HuH-7.5 (cell line): ENCODE data around the gene ATP10A.

Experiments
- DNase-seq: peaks from one replicate; pipeline ENCODE4 v3.0.0; 2011; ENCODE audit warnings: low spot score

The ATP10A gene

DNA sequence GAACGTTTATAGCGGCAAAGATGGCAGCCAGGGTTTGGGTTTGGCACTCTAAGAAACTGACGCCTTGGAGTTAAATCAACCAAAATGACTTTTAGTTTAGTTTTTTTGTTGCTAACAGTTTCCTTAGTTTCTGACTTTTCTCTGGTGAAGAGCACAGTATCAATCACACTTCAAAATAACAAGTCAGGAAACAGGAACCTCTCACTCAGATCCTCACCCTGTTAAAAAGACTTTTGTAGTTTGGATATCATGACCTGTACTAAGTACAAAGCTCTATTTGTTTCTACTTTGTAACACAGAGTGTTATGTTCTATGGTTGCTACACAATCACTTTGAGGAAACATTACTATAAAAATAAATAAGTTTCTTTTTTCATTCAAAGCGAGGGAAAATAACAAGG lies 51.1 kb downstream of the ATP10A start:
- no peak for DNase-seq

DNA sequence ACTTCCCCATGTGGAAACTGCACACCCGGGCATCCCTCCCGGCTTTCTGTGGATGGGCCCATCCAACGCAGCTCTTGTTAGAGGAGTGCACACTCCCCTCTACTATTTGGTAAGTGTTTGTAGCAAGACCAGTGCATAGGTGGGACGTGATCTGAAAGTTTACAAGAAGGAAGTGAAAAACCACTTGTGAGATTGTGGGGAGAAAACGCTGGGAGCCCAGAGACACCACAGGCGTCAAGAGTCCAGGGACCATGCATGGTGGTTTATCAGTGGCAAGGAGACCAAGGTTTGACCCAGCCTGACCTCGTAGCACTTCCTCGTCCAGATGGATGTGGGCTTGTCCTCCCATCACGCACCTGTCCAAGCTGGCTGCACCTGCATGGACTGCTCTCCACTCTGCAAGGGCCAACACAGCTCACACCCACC lies 51.6 kb downstream of the ATP10A start:
- no peak for DNase-seq

DNA sequence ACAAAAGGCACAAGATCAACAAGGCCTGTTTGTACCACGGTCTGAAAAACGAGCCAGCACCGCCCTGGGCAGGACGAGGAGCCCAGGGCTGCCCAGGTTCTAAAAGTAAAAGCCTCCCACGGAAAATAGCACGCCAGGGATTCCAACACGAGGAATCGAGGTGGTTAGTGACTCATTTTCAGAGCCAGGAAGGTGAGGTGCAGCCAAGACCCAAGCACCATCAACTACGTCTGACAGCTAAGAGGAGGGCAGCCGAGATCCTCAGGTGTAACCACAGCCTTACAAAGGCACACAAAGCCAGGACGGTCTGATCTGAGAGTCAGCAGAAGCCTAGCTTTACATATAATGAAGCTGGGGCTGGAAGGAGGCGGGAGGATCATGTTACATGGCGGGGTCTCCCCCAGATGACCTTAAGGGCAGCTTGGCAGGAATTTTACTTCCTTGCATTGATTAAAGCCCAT lies 52.5 kb downstream of the ATP10A start:
- no peak for DNase-seq

DNA sequence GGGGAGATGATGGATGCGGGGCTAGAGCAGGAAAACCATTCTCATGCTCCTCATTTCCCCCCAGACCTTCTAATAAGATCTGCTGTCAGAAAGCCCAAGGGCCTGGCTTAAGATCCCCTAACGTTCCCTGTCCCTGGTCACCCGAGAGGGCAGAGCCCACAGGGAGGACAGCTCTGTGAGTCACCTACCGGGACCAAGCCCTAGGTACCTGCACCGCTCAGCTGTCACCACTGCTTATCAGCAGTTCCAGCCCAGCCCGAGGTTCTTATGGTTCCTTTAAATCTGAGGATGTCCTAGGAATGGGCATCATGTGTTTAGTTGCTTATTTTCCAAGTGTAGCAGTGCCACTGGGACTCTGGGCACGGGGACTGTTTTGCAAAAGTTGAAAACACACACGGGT lies 53.0 kb downstream of the ATP10A start:
- DNase-seq = no peak

DNA sequence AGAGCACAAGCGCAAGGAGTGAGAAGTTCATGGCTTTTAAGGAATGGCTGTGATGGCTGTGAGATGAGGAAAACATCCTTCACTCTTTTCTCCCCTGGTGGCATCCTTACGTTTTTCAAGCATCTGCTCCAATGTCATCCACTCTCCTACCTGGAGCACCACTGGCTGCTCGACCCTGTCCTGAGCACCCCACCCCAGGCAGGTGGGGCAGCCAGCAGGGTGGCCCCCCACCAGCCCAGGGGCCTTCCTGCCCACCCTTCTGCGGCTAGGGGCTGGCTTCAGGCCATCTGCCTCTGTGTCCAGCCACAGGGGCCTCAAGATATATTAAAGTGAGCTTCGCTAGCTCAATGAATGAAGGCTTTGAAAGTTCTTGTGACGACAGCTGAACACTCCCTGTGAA lies 56.1 kb downstream of the ATP10A start:
- DNase-seq = no peak

DNA sequence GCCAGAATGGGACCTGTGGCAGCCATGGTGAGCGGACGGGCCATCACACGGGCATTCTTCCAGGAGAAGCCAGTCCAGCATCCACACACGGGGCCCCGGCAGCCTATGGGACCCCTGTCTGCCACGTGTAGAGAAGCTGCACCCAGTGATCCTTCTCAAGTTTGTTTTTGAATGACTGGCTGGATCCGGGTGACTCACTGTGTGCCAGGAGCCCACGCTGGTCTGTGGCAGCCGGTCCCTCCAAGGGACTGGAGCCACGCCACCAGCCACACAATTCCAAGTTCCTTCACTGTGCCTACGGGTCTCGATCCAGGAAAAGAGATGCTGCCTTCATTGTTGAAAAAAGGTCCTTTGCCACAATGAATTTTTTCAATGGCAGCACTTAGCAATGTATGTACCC lies 58.1 kb downstream of the ATP10A start:
- DNase-seq = no peak

DNA sequence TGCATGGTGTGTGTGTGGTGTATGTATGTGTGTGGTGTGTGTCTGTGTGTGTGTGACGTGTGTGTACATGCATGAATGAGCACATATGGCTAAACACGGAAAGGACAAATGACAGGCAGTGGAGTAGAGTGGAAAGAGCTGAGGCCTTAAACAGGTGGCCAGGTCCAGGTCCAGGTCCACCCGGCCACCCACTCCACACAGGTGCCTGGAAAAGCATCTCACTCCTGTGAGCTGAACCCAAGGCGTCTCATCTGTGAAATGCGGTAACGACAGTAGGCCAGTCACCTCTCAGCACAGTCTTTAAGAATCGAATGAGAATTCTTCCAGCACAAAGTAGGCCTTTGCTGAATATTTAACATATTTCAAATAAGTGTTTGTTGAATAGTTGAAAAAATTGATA lies 58.7 kb downstream of the ATP10A start:
- DNase-seq = no peak

DNA sequence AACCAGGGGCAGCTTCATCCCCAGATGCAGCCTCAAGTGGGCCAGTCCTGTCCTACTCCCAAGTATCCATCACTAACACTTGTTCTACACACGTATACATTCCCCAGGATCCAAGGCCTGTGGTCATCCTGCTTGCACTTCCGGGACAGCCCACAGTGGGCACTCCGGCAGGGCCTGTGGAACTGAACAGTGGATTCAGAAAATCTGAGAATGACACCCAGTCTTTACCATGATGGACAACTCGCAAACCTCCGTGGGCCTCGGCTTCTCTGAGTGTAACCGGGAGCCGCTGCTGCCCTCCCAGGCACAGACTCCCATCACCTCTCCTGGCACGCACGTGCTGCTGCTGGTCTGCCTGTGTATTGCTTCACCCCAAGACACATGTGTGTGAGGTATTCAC lies 59.6 kb downstream of the ATP10A start:
- DNase-seq = no peak

DNA sequence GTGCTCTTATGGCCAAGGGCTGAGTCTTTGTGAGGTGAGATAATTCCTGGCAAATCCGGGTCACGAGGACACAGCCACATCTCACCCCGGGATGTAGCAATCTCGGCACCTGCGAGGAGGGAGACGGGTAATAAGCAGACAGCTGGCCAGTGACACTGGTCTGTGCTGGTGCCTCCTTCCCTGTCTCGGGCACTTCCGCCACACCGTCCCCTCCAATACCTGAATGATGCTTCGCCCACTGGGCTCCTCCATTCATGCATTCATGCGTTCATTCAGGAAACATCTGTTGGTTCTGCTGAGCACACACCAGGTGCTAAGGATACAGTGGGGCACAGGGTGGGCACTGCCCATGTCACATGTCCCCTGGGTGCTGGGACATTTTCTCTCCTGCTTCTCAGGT lies 60.1 kb downstream of the ATP10A start:
- no peak for DNase-seq

DNA sequence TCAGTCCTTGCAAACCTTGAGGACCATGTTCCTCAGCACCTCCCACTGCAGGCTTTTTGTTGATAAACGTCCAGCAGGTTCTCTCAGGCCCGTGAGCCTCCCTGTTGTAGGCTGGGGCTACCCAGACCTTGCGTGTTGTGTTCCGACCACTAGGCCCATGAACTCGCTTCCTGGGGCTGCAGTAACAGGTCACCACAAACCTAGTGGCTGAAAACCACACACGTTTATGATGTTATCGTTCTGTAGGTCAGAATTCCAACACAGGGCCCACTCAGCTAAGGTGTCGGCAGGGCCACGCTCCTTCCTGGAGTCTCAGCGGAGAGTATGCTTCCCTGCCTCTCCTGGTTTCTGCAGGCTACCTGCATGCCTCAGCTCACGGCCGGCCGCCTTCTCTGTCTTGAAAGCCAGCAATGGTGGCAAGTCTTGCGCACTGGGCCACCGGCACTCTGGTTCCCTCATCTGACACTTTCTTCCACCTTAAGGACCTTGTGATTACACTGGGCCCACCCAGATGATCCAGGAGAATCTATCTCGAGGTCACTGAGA lies 60.8 kb downstream of the ATP10A start:
- DNase-seq = no peak

DNA sequence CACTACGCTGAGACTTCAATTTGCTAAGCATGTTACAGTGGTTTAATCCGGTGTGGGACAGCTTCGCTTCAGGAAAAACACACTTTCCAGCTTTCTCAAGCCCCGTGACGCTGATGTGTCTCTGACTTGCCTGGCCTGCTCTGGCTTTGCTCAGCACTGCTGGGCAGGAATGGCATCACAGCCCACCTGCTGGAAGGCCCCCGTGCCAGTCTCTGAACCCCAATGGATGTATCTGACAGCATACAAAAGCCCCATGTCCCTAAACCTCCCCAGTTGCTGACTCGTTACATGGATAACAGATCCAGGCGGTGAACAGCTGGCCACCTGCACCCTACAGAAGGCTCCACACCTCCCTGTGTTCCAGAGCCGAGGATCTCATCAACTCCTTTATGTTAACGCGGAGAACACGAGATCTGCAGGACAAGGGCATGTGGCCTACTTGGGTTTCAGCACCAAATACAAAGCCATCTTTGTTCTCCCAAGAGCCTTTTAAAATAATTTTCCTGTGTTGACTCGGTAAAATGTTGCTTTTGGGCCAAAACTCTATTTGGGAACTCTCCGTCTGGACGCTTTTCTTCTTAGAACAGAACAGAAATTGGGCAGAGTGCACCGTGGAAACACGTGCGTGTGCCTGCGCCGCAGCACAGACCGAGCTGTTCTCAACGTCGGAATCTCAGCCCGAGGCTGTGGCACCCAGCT lies 61.4 kb downstream of the ATP10A start:
- no peak for DNase-seq

DNA sequence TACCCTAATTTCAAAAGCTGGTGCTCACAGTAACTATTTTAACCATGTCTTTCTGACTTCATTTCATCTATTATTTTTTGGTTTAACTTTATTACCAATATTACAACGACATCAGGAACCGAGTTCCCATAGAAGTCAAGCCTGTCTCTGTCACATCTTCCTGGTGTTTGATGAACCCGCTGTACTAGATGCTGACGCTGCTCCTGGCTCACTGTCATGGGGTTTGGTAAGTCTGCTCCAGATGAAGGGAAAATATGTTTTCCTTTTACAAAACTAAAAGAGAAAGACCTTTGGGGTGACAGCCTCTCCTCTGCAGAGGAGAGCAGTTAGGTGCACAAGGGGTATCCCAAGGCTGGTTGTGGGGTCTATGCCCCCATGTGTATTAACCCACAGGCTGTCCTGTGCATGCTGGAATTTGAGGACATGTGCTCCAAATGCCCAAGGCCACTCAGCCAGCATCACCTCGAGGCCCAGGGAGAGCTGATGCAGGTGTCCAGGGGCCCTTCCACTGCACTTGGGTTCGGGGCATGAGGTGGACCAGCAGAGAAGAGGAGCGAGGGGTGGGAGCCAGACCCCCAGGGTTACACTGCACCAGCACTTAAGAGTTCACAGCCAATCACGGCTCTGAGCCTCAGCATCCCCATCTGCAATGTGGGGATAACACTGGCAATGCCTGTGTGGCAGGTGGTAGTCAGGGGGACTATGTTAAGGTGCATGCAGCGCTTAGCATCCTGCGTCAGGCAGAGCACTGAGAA lies 62.2 kb downstream of the ATP10A start:
- no peak for DNase-seq

DNA sequence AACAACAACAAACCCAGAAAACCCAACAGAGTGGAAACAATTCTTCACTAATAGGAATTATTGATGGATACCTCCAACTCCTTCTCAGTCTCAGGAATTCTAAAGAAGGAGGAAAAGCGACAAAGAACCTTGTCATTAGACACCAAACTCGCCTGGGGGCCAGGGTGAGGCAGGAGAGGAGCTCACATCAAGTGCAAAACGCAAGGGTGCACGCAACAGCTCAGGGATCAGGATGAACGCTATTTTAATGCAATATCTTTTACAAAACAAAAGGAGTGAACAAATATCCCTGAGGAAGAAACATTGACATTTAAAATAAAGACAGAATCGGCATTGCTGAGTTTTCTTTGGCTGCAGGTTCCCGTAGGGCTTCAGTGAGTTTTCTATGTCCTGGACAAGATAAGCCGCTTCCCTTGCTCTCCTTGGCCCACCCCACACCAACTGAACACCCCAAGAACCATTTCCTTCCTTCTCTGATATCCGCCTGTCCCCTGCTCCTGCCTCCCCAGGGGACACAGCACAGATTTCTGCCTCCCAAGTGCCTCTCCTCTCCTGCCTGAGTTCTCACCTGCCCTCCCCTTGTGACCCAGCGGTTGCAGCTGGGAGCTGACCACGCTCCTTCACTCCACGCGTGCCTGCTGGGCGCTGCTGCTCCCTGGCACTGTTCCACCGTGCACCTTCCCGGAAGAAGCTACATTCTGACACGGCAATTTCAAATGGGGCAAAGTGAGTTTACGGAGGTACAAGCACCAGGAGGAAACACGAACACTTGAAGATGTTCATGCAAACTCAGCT lies 63.0 kb downstream of the ATP10A start:
- no peak for DNase-seq

DNA sequence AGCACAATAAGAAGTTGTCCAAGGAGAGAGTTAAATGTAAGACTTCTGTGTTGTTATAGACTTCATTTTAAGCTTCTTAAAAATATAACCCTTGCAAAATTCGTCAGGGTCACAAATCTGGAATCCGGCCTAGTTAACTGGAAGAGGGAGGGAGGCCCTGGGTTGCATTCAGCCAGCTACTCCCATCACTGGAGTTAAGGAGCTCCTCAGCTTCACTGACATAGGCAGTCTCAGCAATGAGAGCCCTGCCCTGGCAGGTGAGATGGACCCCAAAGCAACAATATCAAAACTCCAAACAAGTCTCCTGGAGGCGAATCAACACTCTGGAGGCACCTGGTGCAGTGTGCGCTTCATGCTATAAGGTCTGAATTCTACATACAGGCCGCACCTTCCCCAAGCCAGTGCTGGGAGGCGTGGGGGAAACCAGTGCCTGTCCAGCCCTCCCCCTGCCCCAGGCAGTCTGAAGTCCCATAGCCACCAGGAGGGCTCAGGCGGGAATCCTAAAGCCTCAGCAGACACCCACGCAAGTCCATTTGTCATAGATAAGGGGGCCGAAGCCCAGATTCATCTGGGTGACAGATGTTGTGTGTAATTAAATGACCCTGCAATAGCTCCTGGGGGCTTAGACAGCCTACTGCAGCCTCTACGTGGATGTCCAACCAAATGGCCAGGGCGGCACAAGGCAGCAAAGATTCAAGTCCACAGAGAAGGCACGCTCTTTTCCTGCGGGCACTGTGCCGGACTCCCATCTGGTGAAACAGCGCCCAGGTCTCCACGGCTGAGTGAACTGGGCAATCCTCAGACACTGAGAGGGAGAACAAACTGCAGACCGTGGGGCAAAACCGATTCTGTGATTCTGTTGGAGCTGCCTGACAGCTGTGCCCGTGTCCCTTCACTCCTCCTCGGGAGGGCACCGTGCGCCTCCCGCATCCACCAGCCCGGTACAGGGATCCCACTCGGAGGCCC lies 64.9 kb downstream of the ATP10A start:
- DNase-seq = no peak

DNA sequence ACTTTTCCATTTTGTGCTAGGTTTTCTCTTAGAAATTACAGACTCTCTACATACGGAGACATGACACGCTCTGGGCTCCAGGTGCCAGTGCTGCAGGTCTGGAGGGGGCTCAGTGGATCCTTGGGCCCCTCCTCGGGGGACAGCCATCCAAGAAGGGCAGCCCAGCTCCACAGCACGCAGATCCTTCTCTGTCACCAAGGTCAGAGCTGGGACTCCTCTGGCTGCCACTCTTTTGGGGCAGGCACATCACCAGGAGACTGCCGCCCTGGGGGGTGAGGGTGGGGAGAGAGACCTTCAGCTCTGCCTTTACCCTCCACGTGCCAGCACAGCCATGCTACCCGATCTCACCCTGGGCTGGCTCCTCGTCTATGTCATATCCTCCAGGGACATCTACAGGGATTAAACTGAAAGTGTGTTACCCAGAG lies 65.6 kb downstream of the ATP10A start:
- DNase-seq = no peak

DNA sequence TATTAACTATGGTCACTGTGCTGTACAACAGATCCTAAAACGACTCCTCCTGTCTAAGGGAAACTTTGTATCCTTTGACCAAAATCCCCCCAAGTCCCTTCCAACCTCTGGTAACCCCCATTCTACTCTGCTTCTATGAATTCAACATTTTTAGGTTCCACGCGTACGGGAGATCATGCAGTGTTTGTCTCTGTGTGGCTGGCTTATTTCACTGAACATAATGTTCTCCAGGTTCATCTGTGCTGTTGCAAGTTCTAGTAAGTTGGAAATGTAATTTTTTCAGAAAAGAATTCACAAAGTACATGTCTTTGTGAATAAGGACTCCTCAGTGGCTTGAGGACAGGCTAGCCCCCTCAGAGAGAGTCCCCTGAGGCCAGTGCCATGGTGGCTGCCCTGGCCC lies 66.1 kb downstream of the ATP10A start:
- DNase-seq = no peak

DNA sequence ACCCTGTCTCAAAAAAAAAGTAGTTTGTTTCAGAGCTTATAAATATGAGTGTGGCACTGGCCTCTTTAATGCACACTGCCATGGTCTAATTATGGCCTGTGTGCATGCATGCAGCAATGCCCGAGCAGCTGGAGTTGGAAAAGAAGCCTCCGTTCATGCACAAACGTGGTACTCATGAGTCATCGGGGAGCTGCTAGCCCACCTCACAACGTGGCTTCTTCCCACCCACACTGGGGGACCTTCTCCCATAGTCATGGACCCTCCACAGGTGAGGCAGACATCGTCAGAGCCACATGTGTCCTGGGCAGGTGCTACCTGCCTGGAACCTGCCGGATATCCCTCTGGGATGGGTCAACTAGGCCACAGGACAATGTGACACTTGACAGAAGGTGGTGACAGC lies 66.7 kb downstream of the ATP10A start:
- DNase-seq = no peak

DNA sequence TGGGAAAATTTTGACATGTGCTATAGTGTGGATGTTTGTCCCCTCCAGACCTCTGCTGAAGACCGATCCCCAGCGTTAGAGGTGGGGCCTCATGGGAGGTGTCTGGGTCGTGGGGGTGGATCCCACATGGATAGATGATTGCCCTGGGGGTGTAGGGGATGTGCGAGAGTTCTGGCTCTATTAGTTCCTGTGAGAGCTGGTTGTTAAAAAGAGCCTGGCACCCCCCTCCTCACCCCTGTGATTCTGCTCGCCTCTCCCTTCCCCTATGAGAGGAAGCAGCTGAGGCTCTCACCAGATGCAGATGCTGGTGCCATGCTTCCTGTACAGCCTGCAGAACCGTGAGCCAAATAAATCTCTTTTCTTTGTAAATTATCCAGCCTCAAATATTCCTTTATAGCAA lies 67.4 kb downstream of the ATP10A start:
- no peak for DNase-seq

DNA sequence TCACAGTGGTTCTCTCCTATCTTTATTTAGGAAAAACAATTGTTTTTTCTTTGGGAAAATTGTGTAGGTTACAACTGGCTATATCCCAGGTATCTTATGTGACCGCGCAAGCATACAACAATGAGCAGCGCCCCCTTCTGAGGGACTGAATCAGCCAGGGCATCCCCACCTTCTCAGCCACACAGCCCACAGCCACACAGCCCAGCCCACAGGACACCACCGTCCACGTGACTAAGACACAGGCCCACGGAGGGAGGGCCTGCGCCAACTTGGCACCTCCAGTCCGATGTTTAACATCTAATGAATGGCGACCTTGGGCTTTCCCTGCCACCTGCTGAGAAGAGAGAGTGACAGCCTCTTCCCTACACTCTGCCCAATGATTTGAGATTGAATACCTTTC lies 68.1 kb downstream of the ATP10A start:
- no peak for DNase-seq

DNA sequence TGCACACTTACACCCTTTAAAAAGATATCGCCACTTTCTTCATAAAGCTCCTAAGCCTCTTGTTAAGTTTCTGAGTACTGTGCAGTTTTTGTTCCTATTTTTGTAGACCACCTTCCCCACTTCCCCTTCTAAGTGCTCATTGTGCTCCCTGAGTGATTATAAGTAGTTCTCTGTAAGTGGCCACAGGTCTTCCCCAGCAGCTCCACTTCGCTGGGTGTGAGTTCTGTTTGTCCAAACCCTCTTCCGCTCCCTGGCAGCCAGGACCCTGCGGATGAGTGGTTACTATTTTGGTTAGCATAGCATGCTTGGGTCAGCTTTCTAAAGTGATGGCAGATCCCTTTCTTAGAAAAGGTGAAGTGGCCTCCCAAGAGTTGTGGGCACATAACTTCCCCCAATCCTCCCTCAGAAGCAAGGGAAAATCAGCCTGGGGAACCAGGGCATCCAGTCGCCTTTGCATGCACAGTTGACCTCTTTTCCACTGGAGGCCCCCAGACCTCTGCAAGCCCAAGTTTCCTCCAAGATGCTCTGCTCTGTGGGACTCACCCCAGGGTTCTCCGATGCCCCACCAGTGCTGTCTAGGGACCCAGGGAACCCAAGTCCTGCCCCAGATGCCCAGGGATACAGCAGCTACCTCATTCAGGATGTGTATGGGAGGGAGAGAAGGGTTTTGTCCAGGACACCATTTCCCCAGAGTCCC lies 69.6 kb downstream of the ATP10A start:
- DNase-seq = no peak

DNA sequence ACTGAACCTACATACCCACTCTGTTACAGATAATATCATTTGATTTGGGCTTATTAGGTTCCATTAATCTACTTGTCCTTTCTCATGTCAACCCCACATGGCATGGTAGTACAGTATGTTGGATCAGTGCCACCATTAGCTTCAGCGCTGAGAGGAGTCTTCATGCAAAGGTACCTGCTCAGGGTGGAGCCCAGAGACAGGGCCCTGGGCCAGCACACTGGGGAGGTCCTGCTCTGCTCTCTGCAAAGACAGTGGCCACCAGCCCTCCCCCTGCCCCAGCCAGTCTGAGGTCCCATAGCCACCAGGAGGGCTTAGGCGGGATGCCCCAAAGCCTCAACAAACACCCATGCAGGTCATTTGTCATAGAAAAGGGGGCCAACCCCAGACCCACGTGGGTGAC lies 71.0 kb downstream of the ATP10A start:
- DNase-seq = no peak
